ENCODE measurements around the gene CDH13.

Gene CDH13

GRCh38 chr16:83125999-83126568, 499.3 kb downstream of the CDH13 start:
- no peak overlapping the region for H2BK12ac ChIP-seq (ENCODE audit: low read length)
- H3K27ac ChIP-seq (ENCODE audit: low read depth, low read length) = no peak overlapping the region
- no peak overlapping the region for H2AFZ ChIP-seq (ENCODE audit: insufficient read depth, low read length, poor library complexity)
- no peak overlapping the region for H3K4me2 ChIP-seq (ENCODE audit: low read length)
- H3K79me1 ChIP-seq (ENCODE audit: low read length) = no peaks in the 10 kb centered on the region
- no peak overlapping the region for H3K9ac ChIP-seq (ENCODE audit: low read length)
- no peak overlapping the region for H2BK5ac ChIP-seq (ENCODE audit: low read depth, low read length, poor library complexity)
- no peaks in the 10 kb centered on the region for H3K4me1 ChIP-seq (ENCODE audit: control insufficient read depth in 1 of 2, insufficient read depth in 2 of 2, low read length in 2 of 2)
- no peak overlapping the region for H3K4ac ChIP-seq (ENCODE audit: low read depth, low read length)
- no CpG with 5 or more reads among the region's 6 CpGs for WGBS (ENCODE audit: extremely low coverage, insufficient coverage, insufficient read length)
- H4K8ac ChIP-seq (ENCODE audit: low read depth, low read length) = no peak overlapping the region
- no peak overlapping the region for H4K91ac ChIP-seq (ENCODE audit: low read depth, low read length)
- no peak overlapping the region for H2AK5ac ChIP-seq (ENCODE audit: low read length)
- H3K36me3 ChIP-seq (ENCODE audit: control insufficient read depth in 1 of 2, insufficient read depth in 2 of 2, low read length in 2 of 2) = no peaks in the 10 kb centered on the region
- DNase-seq = no peak
- no peaks in the 10 kb centered on the region for H3K27me3 ChIP-seq (ENCODE audit: insufficient read depth, low read length)
- peaks cover 7% of the 10 kb centered on the region for H3K9me3 ChIP-seq (ENCODE audit: insufficient read depth, low read depth, low read length)
- H4K12ac ChIP-seq (ENCODE audit: low read depth, low read length) = no peak overlapping the region
- no peak overlapping the region for H3K18ac ChIP-seq (ENCODE audit: low read length)
- no peak overlapping the region for H3K4me3 ChIP-seq (ENCODE audit: low read depth, low read length)
- H3K79me2 ChIP-seq (ENCODE audit: control insufficient read depth, insufficient read depth, low read length, poor library complexity) = no peaks in the 10 kb centered on the region
- no peak overlapping the region for H3K23ac ChIP-seq (ENCODE audit: low read length)
- no peak overlapping the region for H3K14ac ChIP-seq (ENCODE audit: low read length)
- H2BK120ac ChIP-seq (ENCODE audit: insufficient read depth, low read length, poor library complexity) = no peak overlapping the region

- H3K14ac ChIP-seq (ENCODE audit: low read length) = no peak overlapping the region
- WGBS (ENCODE audit: extremely low coverage, insufficient coverage, insufficient read length) = no CpG with 5 or more reads among the region's 6 CpGs
- H4K12ac ChIP-seq (ENCODE audit: low read depth, low read length) = no peak overlapping the region
- no peaks in the 10 kb centered on the region for H3K27me3 ChIP-seq (ENCODE audit: insufficient read depth, low read length)
- no peak overlapping the region for H4K91ac ChIP-seq (ENCODE audit: low read depth, low read length)
- H3K36me3 ChIP-seq (ENCODE audit: control insufficient read depth in 1 of 2, insufficient read depth in 2 of 2, low read length in 2 of 2) = no peaks in the 10 kb centered on the region
- H2BK5ac ChIP-seq (ENCODE audit: low read depth, low read length, poor library complexity) = no peak overlapping the region
- peaks cover 7% of the 10 kb centered on the region for H3K9me3 ChIP-seq (ENCODE audit: insufficient read depth, low read depth, low read length)
- H3K4ac ChIP-seq (ENCODE audit: low read depth, low read length) = no peak overlapping the region
- DNase-seq = no peak
- H2BK120ac ChIP-seq (ENCODE audit: insufficient read depth, low read length, poor library complexity) = no peak overlapping the region
- no peak overlapping the region for H3K9ac ChIP-seq (ENCODE audit: low read length)
- H3K18ac ChIP-seq (ENCODE audit: low read length) = no peak overlapping the region
- H2AK5ac ChIP-seq (ENCODE audit: low read length) = no peak overlapping the region
- H2AFZ ChIP-seq (ENCODE audit: insufficient read depth, low read length, poor library complexity) = no peak overlapping the region
- H2BK12ac ChIP-seq (ENCODE audit: low read length) = no peak overlapping the region
- no peak overlapping the region for H3K4me3 ChIP-seq (ENCODE audit: low read depth, low read length)
- no peak overlapping the region for H3K4me2 ChIP-seq (ENCODE audit: low read length)
- no peak overlapping the region for H4K8ac ChIP-seq (ENCODE audit: low read depth, low read length)
- no peaks in the 10 kb centered on the region for H3K79me1 ChIP-seq (ENCODE audit: low read length)
- H3K23ac ChIP-seq (ENCODE audit: low read length) = no peak overlapping the region
- no peaks in the 10 kb centered on the region for H3K79me2 ChIP-seq (ENCODE audit: control insufficient read depth, insufficient read depth, low read length, poor library complexity)
- H3K4me1 ChIP-seq (ENCODE audit: control insufficient read depth in 1 of 2, insufficient read depth in 2 of 2, low read length in 2 of 2) = no peaks in the 10 kb centered on the region
- no peak overlapping the region for H3K27ac ChIP-seq (ENCODE audit: low read depth, low read length)
Observed at GRCh38 chr16:83128041-83128440, 501.3 kb downstream of the CDH13 start.

GRCh38 chr16:83130039-83130438, 503.3 kb downstream of the CDH13 start:
- H3K27me3 ChIP-seq (ENCODE audit: insufficient read depth, low read length) = no peaks in the 10 kb centered on the region
- WGBS (ENCODE audit: extremely low coverage, insufficient coverage, insufficient read length) = no CpG with 5 or more reads among the region's 3 CpGs

GRCh38 chr16:83134638-83135037, 507.9 kb downstream of the CDH13 start:
- no peak overlapping the region for H2AK5ac ChIP-seq (ENCODE audit: low read length)
- no peak overlapping the region for H4K91ac ChIP-seq (ENCODE audit: low read depth, low read length)
- H3K4me2 ChIP-seq (ENCODE audit: low read length) = no peak overlapping the region
- H3K14ac ChIP-seq (ENCODE audit: low read length) = no peak overlapping the region
- no peak overlapping the region for H4K8ac ChIP-seq (ENCODE audit: low read depth, low read length)
- H3K79me1 ChIP-seq (ENCODE audit: low read length) = no peaks in the 10 kb centered on the region
- H3K18ac ChIP-seq (ENCODE audit: low read length) = no peak overlapping the region
- H3K36me3 ChIP-seq (ENCODE audit: control insufficient read depth in 1 of 2, insufficient read depth in 2 of 2, low read length in 2 of 2) = no peaks in the 10 kb centered on the region
- H3K4me3 ChIP-seq (ENCODE audit: low read depth, low read length) = no peak overlapping the region
- no peaks in the 10 kb centered on the region for H3K4me1 ChIP-seq (ENCODE audit: control insufficient read depth in 1 of 2, insufficient read depth in 2 of 2, low read length in 2 of 2)
- H3K4ac ChIP-seq (ENCODE audit: low read depth, low read length) = no peak overlapping the region
- no peaks in the 10 kb centered on the region for H3K27me3 ChIP-seq (ENCODE audit: insufficient read depth, low read length)
- no CpG with 5 or more reads among the region's 4 CpGs for WGBS (ENCODE audit: extremely low coverage, insufficient coverage, insufficient read length)
- H3K79me2 ChIP-seq (ENCODE audit: control insufficient read depth, insufficient read depth, low read length, poor library complexity) = no peaks in the 10 kb centered on the region
- H3K27ac ChIP-seq (ENCODE audit: low read depth, low read length) = no peak overlapping the region
- H3K23ac ChIP-seq (ENCODE audit: low read length) = no peak overlapping the region
- H2AFZ ChIP-seq (ENCODE audit: insufficient read depth, low read length, poor library complexity) = no peak overlapping the region
- H2BK12ac ChIP-seq (ENCODE audit: low read length) = no peak overlapping the region
- H3K9ac ChIP-seq (ENCODE audit: low read length) = no peak overlapping the region
- no peak overlapping the region for H4K12ac ChIP-seq (ENCODE audit: low read depth, low read length)
- no peak overlapping the region for H2BK5ac ChIP-seq (ENCODE audit: low read depth, low read length, poor library complexity)
- no peak overlapping the region for H2BK120ac ChIP-seq (ENCODE audit: insufficient read depth, low read length, poor library complexity)
- no peak for DNase-seq
- H3K9me3 ChIP-seq (ENCODE audit: insufficient read depth, low read depth, low read length) = no peaks in the 10 kb centered on the region

More at GRCh38 chr16:83130039-83130438, 503.3 kb downstream of the CDH13 start:
- no peak overlapping the region for H4K12ac ChIP-seq (ENCODE audit: low read depth, low read length)
- H2BK120ac ChIP-seq (ENCODE audit: insufficient read depth, low read length, poor library complexity) = no peak overlapping the region
- H3K4me2 ChIP-seq (ENCODE audit: low read length) = no peak overlapping the region
- no peaks in the 10 kb centered on the region for H3K79me1 ChIP-seq (ENCODE audit: low read length)
- no peak overlapping the region for H4K8ac ChIP-seq (ENCODE audit: low read depth, low read length)
- H4K91ac ChIP-seq (ENCODE audit: low read depth, low read length) = no peak overlapping the region
- no peak overlapping the region for H3K4me3 ChIP-seq (ENCODE audit: low read depth, low read length)
- DNase-seq = no peak
- H3K9me3 ChIP-seq (ENCODE audit: insufficient read depth, low read depth, low read length) = peaks cover 7% of the 10 kb centered on the region
- no peaks in the 10 kb centered on the region for H3K79me2 ChIP-seq (ENCODE audit: control insufficient read depth, insufficient read depth, low read length, poor library complexity)
- no peak overlapping the region for H2BK12ac ChIP-seq (ENCODE audit: low read length)
- no peak overlapping the region for H3K4ac ChIP-seq (ENCODE audit: low read depth, low read length)
- no peak overlapping the region for H3K9ac ChIP-seq (ENCODE audit: low read length)
- no peak overlapping the region for H3K18ac ChIP-seq (ENCODE audit: low read length)
- H3K36me3 ChIP-seq (ENCODE audit: control insufficient read depth in 1 of 2, insufficient read depth in 2 of 2, low read length in 2 of 2) = no peaks in the 10 kb centered on the region
- H3K27ac ChIP-seq (ENCODE audit: low read depth, low read length) = no peak overlapping the region
- no peak overlapping the region for H2BK5ac ChIP-seq (ENCODE audit: low read depth, low read length, poor library complexity)
- H2AFZ ChIP-seq (ENCODE audit: insufficient read depth, low read length, poor library complexity) = no peak overlapping the region
- H3K14ac ChIP-seq (ENCODE audit: low read length) = no peak overlapping the region
- no peaks in the 10 kb centered on the region for H3K4me1 ChIP-seq (ENCODE audit: control insufficient read depth in 1 of 2, insufficient read depth in 2 of 2, low read length in 2 of 2)
- H3K23ac ChIP-seq (ENCODE audit: low read length) = no peak overlapping the region
- no peak overlapping the region for H2AK5ac ChIP-seq (ENCODE audit: low read length)

Data from trophoblast cell (in vitro differentiated cells and primary cell).